K562 (cell line): ENCODE data around the gene TPO. TPM values are rescaled to one million over a fixed set of nuclear protein-coding genes. Genes with fewer than 3 reads are reported as not detected.

Experiments used
- ATAC-seq: fragments of 200-7000 bp; cut with Tn5 transposase; 3 replicates; pipeline ENCODE4 v1.9.1; 2020; ENCODE audit warnings: moderate library complexity
- BruUV-seq: library from RNA; stranded (reverse); fragments of 400-500 nt; replicated peaks from 2 replicates; lab custom pipeline; 2021; lab: Mats Ljungman, UMichigan
- CTCF ChIA-PET: fragments of 300-600 bp; formaldehyde crosslinking; extraction: SDS; loops from one replicate; lab custom pipeline; 2021; ENCODE audit warnings: low intra/inter-chr PET ratio; lab: Yijun Ruan, JAX
- POLR2A ChIA-PET: fragments of 300-600, 350-650 bp; sonication (Branson Sonifier 250); formaldehyde crosslinking; extraction: SDS; loops from one replicate; lab custom pipeline; 2021; ENCODE audit warnings: antibody characterized with exemption, inconsistent platforms; lab: Yijun Ruan, JAX
- DNase-seq, 4 experiments: peaks; one replicate each; pipeline versions ENCODE4 v3.0.0 to v3.0.0-alpha.2; 2011 to 2018; ENCODE audit warnings: low spot score in 3 of 4, mixed read lengths in 3 of 4; ENCODE audit errors: extremely low read depth in 1 of 4
- FAIRE-seq: peaks from 2 replicates; lab custom pipeline; 2011; peaks lifted over from hg19 to GRCh38; lab: Jason Lieb, UNC
- H2AFZ ChIP-seq: 2 replicates; pipeline ENCODE4 v1.6.0; 2011; ENCODE audit warnings: low read depth, low read length, control low read depth, inconsistent platforms
- H3K27ac ChIP-seq: fragments of 200-600 bp; 3 replicates; pipeline ENCODE4 v1.8.0; 2011; ENCODE audit warnings: low read depth, mild to moderate bottlenecking, control low read depth, inconsistent platforms, low read length, moderate library complexity, mixed read lengths; ENCODE audit errors: extremely low read depth
- H3K27me3 ChIP-seq, 2 experiments: fragments of 300-600 bp in 1 of 2; 2 replicates in 1 of 2; 3 replicates in 1 of 2; pipeline versions ENCODE4 v1.6.0 to v1.8.0; 2011; ENCODE audit warnings: inconsistent platforms in 2 of 2, low read length in 2 of 2, mild to moderate bottlenecking in 1 of 2, mixed read lengths in 1 of 2, moderate library complexity in 1 of 2; ENCODE audit not compliant: control insufficient read depth in 2 of 2, insufficient read depth in 2 of 2
- H3K36me3 ChIP-seq: fragments of 300-600 bp; 3 replicates; pipeline ENCODE4 v1.8.0; 2011; ENCODE audit warnings: mild to moderate bottlenecking, low read length, inconsistent platforms; ENCODE audit not compliant: control insufficient read depth, insufficient read depth
- H3K4me1 ChIP-seq, 2 experiments: fragments of 200-600 bp in 1 of 2; replicated peaks in 1 of 2; 2 replicates in 1 of 2; 3 replicates in 1 of 2; pipeline versions ENCODE4 v1.5.1 to v1.8.0; 2011; ENCODE audit warnings: inconsistent platforms in 2 of 2, low read length in 2 of 2, mild to moderate bottlenecking in 1 of 2, mixed read lengths in 1 of 2, moderate library complexity in 1 of 2; ENCODE audit not compliant: control insufficient read depth in 2 of 2, insufficient read depth in 2 of 2
- H3K4me2 ChIP-seq: 2 replicates; pipeline ENCODE4 v1.6.1; 2011; ENCODE audit warnings: low read length, control low read depth, inconsistent platforms, mixed read lengths; ENCODE audit not compliant: insufficient read depth
- H3K4me3 ChIP-seq: fragments of 200-600 bp; sonication (generic), shearing (Covaris generic); 2 replicates; pipeline ENCODE4 v1.5.1; 2016; ENCODE audit warnings: control low read depth, inconsistent platforms
- H3K79me2 ChIP-seq: fragments of 200-600 bp; 3 replicates; pipeline ENCODE4 v1.8.0; 2011; ENCODE audit warnings: low read length, inconsistent platforms; ENCODE audit not compliant: control insufficient read depth, insufficient read depth
- H3K9ac ChIP-seq, 2 experiments: 2 replicates each; pipeline versions ENCODE4 v1.6.0 to v1.6.1; 2011; ENCODE audit warnings: low read depth in 2 of 2, low read length in 2 of 2, control low read depth in 1 of 2, inconsistent platforms in 1 of 2, mild to moderate bottlenecking in 1 of 2, mixed read lengths in 1 of 2; ENCODE audit not compliant: insufficient read depth in 1 of 2
- H3K9me1 ChIP-seq: one replicate; pipeline ENCODE4 v1.6.0; 2011; ENCODE audit warnings: inconsistent platforms, mild to moderate bottlenecking, low read length, moderate library complexity; ENCODE audit not compliant: control insufficient read depth, insufficient read depth
- H3K9me3 ChIP-seq: replicated peaks from 2 replicates; pipeline ENCODE4 v1.5.1; 2011; ENCODE audit warnings: low read depth, low read length, inconsistent platforms; ENCODE audit not compliant: control insufficient read depth, insufficient read depth
- H4K20me1 ChIP-seq: replicated peaks from 2 replicates; pipeline ENCODE4 v1.6.1; 2011; ENCODE audit warnings: low read length, inconsistent platforms, mixed read lengths; ENCODE audit not compliant: control insufficient read depth, insufficient read depth
- MCM5 ChIP-seq: fragments of 450-650 bp; IDR thresholded peaks from 2 replicates; pipeline ENCODE4 v1.6.1; 2016; ENCODE audit warnings: low read depth
- SETDB1 ChIP-seq: IDR thresholded peaks from one replicate; pipeline ENCODE4 v1.6.1; 2012; ENCODE audit warnings: low read length, control low read depth, inconsistent platforms
- SMARCA4 ChIP-seq: fragments of 450-650 bp; IDR thresholded peaks from 2 replicates; pipeline ENCODE4 v1.6.1; 2016
- ZC3H8 ChIP-seq: fragments of 450-650 bp; IDR thresholded peaks from 2 replicates; pipeline ENCODE4 v1.6.1; 2017
- WGBS: fragments of 100-300 bp; shearing (Covaris generic); methylation state at CpG from one replicate; pipeline ENCODE4 v1.1.6; 2016; ENCODE audit warnings: low coverage, mixed read lengths; ENCODE audit not compliant: insufficient coverage; ENCODE audit errors: missing lambda C conversion rate; 5-methylcytosine and 5-hydroxymethylcytosine counted together
- in situ Hi-C: fragments of 300-500 bp; cut with MboI; formaldehyde crosslinking; loops from 4 replicates; pipeline ENCODE4 v1.15.0; 2018; ENCODE audit warnings: inconsistent platforms, mixed read lengths
- intact Hi-C: fragments of 100-400 bp; cut with micrococcal nuclease; formaldehyde crosslinking; loops from 2 replicates; pipeline ENCODE4 v1.14.2; 2022
- polyA plus RNA-seq, 8 experiments: library from polyadenylated mRNA; depleted of rRNA in 4 of 8; stranded (reverse) in 5 of 8; unstranded in 3 of 8; fragments of >200 nt; fragmentation: Nextera tagmentation in 2 of 8; fragmentation: Illumina TruSeq in 1 of 8; extraction: Ambion mirVana in 2 of 8; extraction: Trizol in 1 of 8; gene quantifications; 2 replicates each; pipeline versions ENCODE4 v1.2.1 to v1.2.3, GENCODE V29; 2011 to 2014; ENCODE audit warnings: inconsistent platforms in 1 of 8, missing spikeins in 1 of 8
- total RNA-seq, 7 experiments: library from RNA; depleted of rRNA in 6 of 7; stranded (reverse); fragments of >200 nt in 6 of 7; fragmentation: Illumina TruSeq in 2 of 7; extraction: Trizol in 2 of 7; gene quantifications; 2 replicates each; pipeline versions ENCODE4 v1.2.1 to v1.2.3, GENCODE V29; 2011 to 2021; ENCODE audit warnings: low replicate concordance in 1 of 7
- TF ChIP-seq, protein P1 (sequence below): fragments of 250-450 bp; sonication (Bioruptor Pico); IDR thresholded peaks from 2 replicates; pipeline ENCODE4 v1.4.0; 2020
- TF ChIP-seq, protein P2 (sequence below): fragments of 250-450 bp; sonication (Bioruptor Pico); IDR thresholded peaks from 2 replicates; pipeline ENCODE4 v1.8.0; 2021; ENCODE audit warnings: moderate library complexity, mild to moderate bottlenecking, inconsistent platforms

The TPO gene
- total and polyA plus RNA-seq, 9 of the 15 experiments (the other 6 are each of a cell fraction or from before 2014, with no cell fraction given) = not detected

DNA sequence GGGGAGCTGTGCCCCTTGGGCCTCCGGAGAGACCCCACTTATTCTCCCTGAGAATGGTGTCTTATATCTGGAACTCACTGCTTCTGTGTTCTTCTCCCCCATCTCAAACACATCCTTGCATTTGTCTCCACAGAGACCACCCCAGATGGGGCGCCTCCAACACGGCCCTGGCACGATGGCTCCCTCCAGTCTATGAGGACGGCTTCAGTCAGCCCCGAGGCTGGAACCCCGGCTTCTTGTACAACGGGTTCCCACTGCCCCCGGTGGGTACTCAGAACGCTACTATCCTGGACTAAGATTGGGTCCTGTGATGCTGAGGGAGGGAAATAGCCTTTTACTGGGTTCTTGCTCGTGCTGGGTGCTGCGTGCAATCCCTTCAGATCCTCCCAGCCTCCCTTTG, 40.3 kb downstream of the TPO start:
- no peak overlapping the region for H3K4me2 ChIP-seq
- peaks cover 5 to 11% of the 10 kb centered on the region in 2 experiments; a peak in 3 of 5 replicates for H3K27me3 ChIP-seq
- CTCF ChIA-PET = no interaction called here
- H3K36me3 ChIP-seq = no peaks in the 10 kb centered on the region
- H4K20me1 ChIP-seq = no peaks in the 10 kb centered on the region
- H3K4me1 ChIP-seq = no peaks in the 10 kb centered on the region
- H3K9ac ChIP-seq = no peak overlapping the region
- no peak for DNase-seq
- H2AFZ ChIP-seq = no peak overlapping the region
- no TSS peak for BruUV-seq
- in situ Hi-C loops (no loop called here), intact Hi-C loops (no loop called here)
- H3K9me1 ChIP-seq = no peaks in the 10 kb centered on the region
- FAIRE-seq = no peak
- no peak overlapping the region for H3K4me3 ChIP-seq
- 5% methylated on average over 11 of the region's 12 CpGs for WGBS
- no peak for ATAC-seq
- H3K9me3 ChIP-seq = no peaks in the 10 kb centered on the region
- no peaks in the 10 kb centered on the region for H3K79me2 ChIP-seq
- POLR2A ChIA-PET = no interaction called here
- H3K27ac ChIP-seq = no peak overlapping the region
- TF ChIP-seq, protein P1, sequence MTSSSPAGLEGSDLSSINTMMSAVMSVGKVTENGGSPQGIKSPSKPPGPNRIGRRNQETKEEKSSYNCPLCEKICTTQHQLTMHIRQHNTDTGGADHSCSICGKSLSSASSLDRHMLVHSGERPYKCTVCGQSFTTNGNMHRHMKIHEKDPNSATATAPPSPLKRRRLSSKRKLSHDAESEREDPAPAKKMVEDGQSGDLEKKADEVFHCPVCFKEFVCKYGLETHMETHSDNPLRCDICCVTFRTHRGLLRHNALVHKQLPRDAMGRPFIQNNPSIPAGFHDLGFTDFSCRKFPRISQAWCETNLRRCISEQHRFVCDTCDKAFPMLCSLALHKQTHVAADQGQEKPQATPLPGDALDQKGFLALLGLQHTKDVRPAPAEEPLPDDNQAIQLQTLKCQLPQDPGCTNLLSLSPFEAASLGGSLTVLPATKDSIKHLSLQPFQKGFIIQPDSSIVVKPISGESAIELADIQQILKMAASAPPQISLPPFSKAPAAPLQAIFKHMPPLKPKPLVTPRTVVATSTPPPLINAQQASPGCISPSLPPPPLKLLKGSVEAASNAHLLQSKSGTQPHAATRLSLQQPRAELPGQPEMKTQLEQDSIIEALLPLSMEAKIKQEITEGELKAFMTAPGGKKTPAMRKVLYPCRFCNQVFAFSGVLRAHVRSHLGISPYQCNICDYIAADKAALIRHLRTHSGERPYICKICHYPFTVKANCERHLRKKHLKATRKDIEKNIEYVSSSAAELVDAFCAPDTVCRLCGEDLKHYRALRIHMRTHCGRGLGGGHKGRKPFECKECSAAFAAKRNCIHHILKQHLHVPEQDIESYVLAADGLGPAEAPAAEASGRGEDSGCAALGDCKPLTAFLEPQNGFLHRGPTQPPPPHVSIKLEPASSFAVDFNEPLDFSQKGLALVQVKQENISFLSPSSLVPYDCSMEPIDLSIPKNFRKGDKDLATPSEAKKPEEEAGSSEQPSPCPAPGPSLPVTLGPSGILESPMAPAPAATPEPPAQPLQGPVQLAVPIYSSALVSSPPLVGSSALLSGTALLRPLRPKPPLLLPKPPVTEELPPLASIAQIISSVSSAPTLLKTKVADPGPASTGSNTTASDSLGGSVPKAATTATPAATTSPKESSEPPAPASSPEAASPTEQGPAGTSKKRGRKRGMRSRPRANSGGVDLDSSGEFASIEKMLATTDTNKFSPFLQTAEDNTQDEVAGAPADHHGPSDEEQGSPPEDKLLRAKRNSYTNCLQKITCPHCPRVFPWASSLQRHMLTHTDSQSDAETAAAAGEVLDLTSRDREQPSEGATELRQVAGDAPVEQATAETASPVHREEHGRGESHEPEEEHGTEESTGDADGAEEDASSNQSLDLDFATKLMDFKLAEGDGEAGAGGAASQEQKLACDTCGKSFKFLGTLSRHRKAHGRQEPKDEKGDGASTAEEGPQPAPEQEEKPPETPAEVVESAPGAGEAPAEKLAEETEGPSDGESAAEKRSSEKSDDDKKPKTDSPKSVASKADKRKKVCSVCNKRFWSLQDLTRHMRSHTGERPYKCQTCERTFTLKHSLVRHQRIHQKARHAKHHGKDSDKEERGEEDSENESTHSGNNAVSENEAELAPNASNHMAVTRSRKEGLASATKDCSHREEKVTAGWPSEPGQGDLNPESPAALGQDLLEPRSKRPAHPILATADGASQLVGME = no peak
- TF ChIP-seq ZC3H8 (no peak), MCM5 (no peak), SMARCA4 (no peak), SETDB1 (no peak)
- TF ChIP-seq, protein P2, sequence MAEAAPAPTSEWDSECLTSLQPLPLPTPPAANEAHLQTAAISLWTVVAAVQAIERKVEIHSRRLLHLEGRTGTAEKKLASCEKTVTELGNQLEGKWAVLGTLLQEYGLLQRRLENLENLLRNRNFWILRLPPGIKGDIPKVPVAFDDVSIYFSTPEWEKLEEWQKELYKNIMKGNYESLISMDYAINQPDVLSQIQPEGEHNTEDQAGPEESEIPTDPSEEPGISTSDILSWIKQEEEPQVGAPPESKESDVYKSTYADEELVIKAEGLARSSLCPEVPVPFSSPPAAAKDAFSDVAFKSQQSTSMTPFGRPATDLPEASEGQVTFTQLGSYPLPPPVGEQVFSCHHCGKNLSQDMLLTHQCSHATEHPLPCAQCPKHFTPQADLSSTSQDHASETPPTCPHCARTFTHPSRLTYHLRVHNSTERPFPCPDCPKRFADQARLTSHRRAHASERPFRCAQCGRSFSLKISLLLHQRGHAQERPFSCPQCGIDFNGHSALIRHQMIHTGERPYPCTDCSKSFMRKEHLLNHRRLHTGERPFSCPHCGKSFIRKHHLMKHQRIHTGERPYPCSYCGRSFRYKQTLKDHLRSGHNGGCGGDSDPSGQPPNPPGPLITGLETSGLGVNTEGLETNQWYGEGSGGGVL (CRISPR knock-in tag) = no peak
